K562 (cell line): Measurements from ENCODE around the gene TUBG2. TPM values are rescaled to one million over a fixed set of nuclear protein-coding genes. Genes with fewer than 3 reads are reported as not detected.

Source experiments
- CBFA2T3 ChIP-seq: fragments of 450-650 bp; IDR thresholded peaks from 2 replicates; pipeline ENCODE4 v1.6.1; 2017
- CTBP1 ChIP-seq: fragments of 450-650 bp; IDR thresholded peaks from 2 replicates; pipeline ENCODE4 v1.6.1; 2016; ENCODE audit warnings: borderline replicate concordance
- EP300 ChIP-seq: IDR thresholded peaks from 2 replicates; pipeline ENCODE4 v1.6.1; 2012; ENCODE audit warnings: low read length, improper control_type of control experiment
- FOSL1 ChIP-seq: fragments of 200-800 bp; sonication (Bioruptor generic); conservative IDR thresholded peaks from 2 replicates; pipeline ENCODE4 v1.6.1; 2016; ENCODE audit warnings: missing genetic modification characterization, missing compliant biosample characterization
- GABPB2 ChIP-seq: fragments of 250-450 bp; sonication (Bioruptor Pico); conservative IDR thresholded peaks from 2 replicates; pipeline ENCODE4 v1.5.1; 2021; ENCODE audit warnings: mild to moderate bottlenecking
- HIVEP1 ChIP-seq: fragments of 250-450 bp; sonication (Bioruptor Pico); IDR thresholded peaks from 2 replicates; pipeline ENCODE4 v1.4.0; 2020; ENCODE audit warnings: mild to moderate bottlenecking
- KLF16 ChIP-seq: IDR thresholded peaks from 2 replicates; pipeline ENCODE4 v1.6.1; 2016; ENCODE audit warnings: antibody characterized with exemption
- MAFG ChIP-seq: fragments of 450-650 bp; conservative IDR thresholded peaks from 2 replicates; pipeline ENCODE4 v1.6.1; 2016; ENCODE audit warnings: missing genetic modification characterization, missing compliant biosample characterization
- NCOR1 ChIP-seq: fragments of 450-650 bp; IDR thresholded peaks from 2 replicates; pipeline ENCODE4 v1.6.1; 2016; ENCODE audit warnings: mild to moderate bottlenecking, moderate library complexity
- NFIC ChIP-seq: fragments of 450-650 bp; IDR thresholded peaks from 2 replicates; pipeline ENCODE4 v1.6.1; 2017; ENCODE audit warnings: mild to moderate bottlenecking, inconsistent platforms
- NUFIP1 ChIP-seq: fragments of 450-650 bp; IDR thresholded peaks from 2 replicates; pipeline ENCODE4 v1.6.1; 2018; ENCODE audit not compliant: partially characterized antibody
- RCOR1 ChIP-seq, 2 experiments: IDR thresholded peaks; 2 replicates each; pipeline ENCODE4 v1.6.1; 2012; ENCODE audit warnings: low read depth in 2 of 2, low read length in 2 of 2, borderline replicate concordance in 1 of 2, improper control_type of control experiment in 1 of 2
- SMAD4 ChIP-seq: fragments of 250-450 bp; sonication (Bioruptor Pico); conservative IDR thresholded peaks from 2 replicates; pipeline ENCODE4 v1.8.0; 2021; ENCODE audit warnings: inconsistent platforms, mild to moderate bottlenecking, moderate library complexity
- TCF3 ChIP-seq: sonication (generic); formaldehyde crosslinking; IDR thresholded peaks from 2 replicates; pipeline ENCODE4 v1.4.0; 2020; ENCODE audit warnings: mild to moderate bottlenecking, missing genetic modification reagents
- TGIF2 ChIP-seq: sonication (generic); formaldehyde crosslinking; IDR thresholded peaks from 2 replicates; pipeline ENCODE4 v1.8.1; 2022; ENCODE audit warnings: mild to moderate bottlenecking, missing genetic modification reagents, moderate library complexity
- ZNF165 ChIP-seq: fragments of 250-450 bp; sonication (Bioruptor Pico); IDR thresholded peaks from 2 replicates; pipeline ENCODE4 v1.4.0; 2020; ENCODE audit warnings: borderline replicate concordance
- ZNF57 ChIP-seq: fragments of 450-650 bp; formaldehyde crosslinking; IDR thresholded peaks from 2 replicates; pipeline ENCODE4 v1.4.0; 2020; ENCODE audit warnings: mild to moderate bottlenecking, moderate library complexity
- ZNF778 ChIP-seq: fragments of 450-650 bp; formaldehyde crosslinking; IDR thresholded peaks from 2 replicates; pipeline ENCODE4 v1.4.0; 2020; ENCODE audit warnings: mild to moderate bottlenecking, moderate library complexity
- polyA plus RNA-seq, 8 experiments: library from polyadenylated mRNA; depleted of rRNA in 4 of 8; stranded (reverse) in 5 of 8; unstranded in 3 of 8; fragments of >200 nt; fragmentation: Nextera tagmentation in 2 of 8; fragmentation: Illumina TruSeq in 1 of 8; extraction: Ambion mirVana in 2 of 8; extraction: Trizol in 1 of 8; gene quantifications; 2 replicates each; pipeline versions ENCODE4 v1.2.1 to v1.2.3, GENCODE V29; 2011 to 2014; ENCODE audit warnings: inconsistent platforms in 1 of 8, missing spikeins in 1 of 8
- total RNA-seq, 7 experiments: library from RNA; depleted of rRNA in 6 of 7; stranded (reverse); fragments of >200 nt in 6 of 7; fragmentation: Illumina TruSeq in 2 of 7; extraction: Trizol in 2 of 7; gene quantifications; 2 replicates each; pipeline versions ENCODE4 v1.2.1 to v1.2.3, GENCODE V29; 2011 to 2021; ENCODE audit warnings: low replicate concordance in 1 of 7
- TF ChIP-seq, protein P1 (sequence below), 2 experiments: IDR thresholded peaks in 1 of 2; conservative IDR thresholded peaks in 1 of 2; 2 replicates each; pipeline ENCODE4 v1.6.1; 2016; ENCODE audit warnings: low read depth in 2 of 2, mild to moderate bottlenecking in 1 of 2, missing compliant biosample characterization in 1 of 2, missing genetic modification characterization in 1 of 2, moderate library complexity in 1 of 2
- TF ChIP-seq, protein P2 (sequence below), 3 experiments: IDR thresholded peaks in 2 of 3; conservative IDR thresholded peaks in 1 of 3; 2 replicates each; pipeline ENCODE4 v1.5.1; 2011 to 2012; ENCODE audit warnings: low read length in 3 of 3, mild to moderate bottlenecking in 3 of 3, control low read depth in 2 of 3, improper control_type of control experiment in 1 of 3, inconsistent platforms in 1 of 3, low read depth in 1 of 3, mixed read lengths in 1 of 3, moderate library complexity in 1 of 3; ENCODE audit not compliant: insufficient read depth in 2 of 3
- TF ChIP-seq, protein P3 (sequence below): fragments of 250-450 bp; sonication (Bioruptor Pico); IDR thresholded peaks from 2 replicates; pipeline ENCODE4 v1.4.0; 2020; ENCODE audit warnings: mild to moderate bottlenecking, moderate library complexity
- TF ChIP-seq, protein P4 (sequence below): sonication (generic); formaldehyde crosslinking; IDR thresholded peaks from 2 replicates; pipeline ENCODE4 v1.9.0; 2022; ENCODE audit warnings: mild to moderate bottlenecking, missing genetic modification reagents

Gene TUBG2
- total and polyA plus RNA-seq, 9 of the 15 experiments (the other 6 are each of a cell fraction or from before 2014, with no cell fraction given): 0.09 to 0.80 (median 0.24) TPM; not detected in 2

DNA sequence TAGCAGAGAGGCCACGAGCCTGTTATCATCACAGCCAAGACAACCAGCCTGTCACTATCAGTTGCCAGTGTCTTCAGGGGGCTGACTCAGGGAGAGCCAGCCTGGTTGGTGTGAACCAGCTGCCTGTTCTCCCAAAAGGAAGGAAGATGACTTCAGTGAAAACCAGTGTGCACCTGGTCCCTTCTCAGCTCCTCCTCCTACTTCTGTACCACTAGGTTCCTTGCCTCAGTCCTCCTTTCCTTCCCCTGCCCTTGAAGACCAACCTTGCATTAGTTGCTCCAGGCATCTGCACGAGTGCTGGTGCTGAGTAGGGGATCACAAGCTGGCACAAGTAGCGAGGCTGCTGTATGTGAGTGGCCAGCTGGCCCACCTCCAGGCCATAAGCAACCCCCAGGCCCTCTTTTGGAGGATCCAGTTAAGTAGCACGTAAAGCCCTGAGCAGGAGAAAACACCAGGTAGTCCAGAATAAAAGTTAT, 41.1 kb upstream of the TUBG2 start (continued):
- TF ChIP-seq NCOR1 (peak; percentile 64), MAFG (tag) (no peak), ZNF165 (CRISPR knock-in tag) (no peak), CBFA2T3 (peak; percentile 88), NFIC (peak; percentile 48), RCOR1 (IDR thresholded peaks at IDR 0.05; ENCODE audit: borderline replicate concordance in 1 of 2, low read depth in 2 of 2, low read length in 2 of 2) (no peak), TGIF2 (no peak), ZNF778 (no peak), GABPB2 (CRISPR knock-in tag) (no peak), CTBP1 (peak; percentile 28; the same call in 1 of the 2 replicates), ZNF57 (no peak), SMAD4 (CRISPR knock-in tag) (no peak), HIVEP1 (no peak), FOSL1 (tag) (0 out of 2 replicates have a peak, but pooled peaks have one; percentile 16), EP300 (peak; percentile 32; the same call in 1 of the 2 replicates), KLF16 (peak; percentile 37; the same call in 1 of the 2 replicates), TCF3 (CRISPR knock-in tag) (peak; percentile 69), NUFIP1 (no peak)
- TF ChIP-seq, protein P1, sequence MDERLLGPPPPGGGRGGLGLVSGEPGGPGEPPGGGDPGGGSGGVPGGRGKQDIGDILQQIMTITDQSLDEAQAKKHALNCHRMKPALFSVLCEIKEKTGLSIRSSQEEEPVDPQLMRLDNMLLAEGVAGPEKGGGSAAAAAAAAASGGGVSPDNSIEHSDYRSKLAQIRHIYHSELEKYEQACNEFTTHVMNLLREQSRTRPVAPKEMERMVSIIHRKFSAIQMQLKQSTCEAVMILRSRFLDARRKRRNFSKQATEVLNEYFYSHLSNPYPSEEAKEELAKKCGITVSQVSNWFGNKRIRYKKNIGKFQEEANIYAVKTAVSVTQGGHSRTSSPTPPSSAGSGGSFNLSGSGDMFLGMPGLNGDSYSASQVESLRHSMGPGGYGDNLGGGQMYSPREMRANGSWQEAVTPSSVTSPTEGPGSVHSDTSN (CRISPR knock-in tag; IDR thresholded peaks at IDR 0.05; ENCODE audit: low read depth): no peak
- TF ChIP-seq, protein P1 (tag; conservative IDR thresholded peaks at IDR 0.05; ENCODE audit: low read depth): no peak
- TF ChIP-seq, protein P2, sequence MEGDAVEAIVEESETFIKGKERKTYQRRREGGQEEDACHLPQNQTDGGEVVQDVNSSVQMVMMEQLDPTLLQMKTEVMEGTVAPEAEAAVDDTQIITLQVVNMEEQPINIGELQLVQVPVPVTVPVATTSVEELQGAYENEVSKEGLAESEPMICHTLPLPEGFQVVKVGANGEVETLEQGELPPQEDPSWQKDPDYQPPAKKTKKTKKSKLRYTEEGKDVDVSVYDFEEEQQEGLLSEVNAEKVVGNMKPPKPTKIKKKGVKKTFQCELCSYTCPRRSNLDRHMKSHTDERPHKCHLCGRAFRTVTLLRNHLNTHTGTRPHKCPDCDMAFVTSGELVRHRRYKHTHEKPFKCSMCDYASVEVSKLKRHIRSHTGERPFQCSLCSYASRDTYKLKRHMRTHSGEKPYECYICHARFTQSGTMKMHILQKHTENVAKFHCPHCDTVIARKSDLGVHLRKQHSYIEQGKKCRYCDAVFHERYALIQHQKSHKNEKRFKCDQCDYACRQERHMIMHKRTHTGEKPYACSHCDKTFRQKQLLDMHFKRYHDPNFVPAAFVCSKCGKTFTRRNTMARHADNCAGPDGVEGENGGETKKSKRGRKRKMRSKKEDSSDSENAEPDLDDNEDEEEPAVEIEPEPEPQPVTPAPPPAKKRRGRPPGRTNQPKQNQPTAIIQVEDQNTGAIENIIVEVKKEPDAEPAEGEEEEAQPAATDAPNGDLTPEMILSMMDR (IDR thresholded peaks at IDR 0.05 in 2 of 3, conservative IDR thresholded peaks at IDR 0.05 in 1 of 3; ENCODE audit: insufficient read depth in 2 of 3, low read depth in 1 of 3, low read length in 3 of 3): no peak
- TF ChIP-seq, protein P3, sequence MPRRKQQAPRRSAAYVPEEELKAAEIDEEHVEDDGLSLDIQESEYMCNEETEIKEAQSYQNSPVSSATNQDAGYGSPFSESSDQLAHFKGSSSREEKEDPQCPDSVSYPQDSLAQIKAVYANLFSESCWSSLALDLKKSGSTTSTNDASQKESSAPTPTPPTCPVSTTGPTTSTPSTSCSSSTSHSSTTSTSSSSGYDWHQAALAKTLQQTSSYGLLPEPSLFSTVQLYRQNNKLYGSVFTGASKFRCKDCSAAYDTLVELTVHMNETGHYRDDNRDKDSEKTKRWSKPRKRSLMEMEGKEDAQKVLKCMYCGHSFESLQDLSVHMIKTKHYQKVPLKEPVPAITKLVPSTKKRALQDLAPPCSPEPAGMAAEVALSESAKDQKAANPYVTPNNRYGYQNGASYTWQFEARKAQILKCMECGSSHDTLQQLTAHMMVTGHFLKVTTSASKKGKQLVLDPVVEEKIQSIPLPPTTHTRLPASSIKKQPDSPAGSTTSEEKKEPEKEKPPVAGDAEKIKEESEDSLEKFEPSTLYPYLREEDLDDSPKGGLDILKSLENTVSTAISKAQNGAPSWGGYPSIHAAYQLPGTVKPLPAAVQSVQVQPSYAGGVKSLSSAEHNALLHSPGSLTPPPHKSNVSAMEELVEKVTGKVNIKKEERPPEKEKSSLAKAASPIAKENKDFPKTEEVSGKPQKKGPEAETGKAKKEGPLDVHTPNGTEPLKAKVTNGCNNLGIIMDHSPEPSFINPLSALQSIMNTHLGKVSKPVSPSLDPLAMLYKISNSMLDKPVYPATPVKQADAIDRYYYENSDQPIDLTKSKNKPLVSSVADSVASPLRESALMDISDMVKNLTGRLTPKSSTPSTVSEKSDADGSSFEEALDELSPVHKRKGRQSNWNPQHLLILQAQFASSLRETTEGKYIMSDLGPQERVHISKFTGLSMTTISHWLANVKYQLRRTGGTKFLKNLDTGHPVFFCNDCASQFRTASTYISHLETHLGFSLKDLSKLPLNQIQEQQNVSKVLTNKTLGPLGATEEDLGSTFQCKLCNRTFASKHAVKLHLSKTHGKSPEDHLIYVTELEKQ (CRISPR knock-in tag): no peak
- TF ChIP-seq, protein P4, sequence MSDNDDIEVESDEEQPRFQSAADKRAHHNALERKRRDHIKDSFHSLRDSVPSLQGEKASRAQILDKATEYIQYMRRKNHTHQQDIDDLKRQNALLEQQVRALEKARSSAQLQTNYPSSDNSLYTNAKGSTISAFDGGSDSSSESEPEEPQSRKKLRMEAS (CRISPR knock-in tag): 0 out of 2 replicates have a peak, but pooled peaks have one; percentile 15
